Upper lobe of left lung (tissue), 6 donors: ENCODE measurements around the gene SLC17A2. TPM values are rescaled to one million over a fixed set of nuclear protein-coding genes. Genes with fewer than 3 reads are reported as not detected.

Experiments
- ATAC-seq, 2 donors: fragments of 200-7000 bp; cut with Tn5 transposase; one replicate each; pipeline ENCODE4 v1.9.1; 2022; ENCODE audit warnings: mild to moderate bottlenecking in 2 of 2, moderate library complexity in 2 of 2; ENCODE audit not compliant: low FRiP score in 2 of 2
- DNase-seq, 2 donors: peaks; one replicate each; pipeline ENCODE4 v3.0.0-alpha.2; 2019 to 2020
- H3K27ac ChIP-seq, 4 donors: fragments of 200-600 bp; sonication (generic); one replicate each; pipeline ENCODE4 v1.5.1; 2016 to 2019
- H3K27me3 ChIP-seq, 4 donors: fragments of 200-600 bp; sonication (generic); one replicate each; pipeline ENCODE4 v1.5.1; 2017 to 2019
- H3K36me3 ChIP-seq, 4 donors: fragments of 200-600 bp; sonication (generic); one replicate each; pipeline ENCODE4 v1.5.1; 2016 to 2019
- H3K4me1 ChIP-seq, 4 donors: fragments of 200-600 bp; sonication (generic); one replicate each; pipeline ENCODE4 v1.5.1; 2018 to 2019
- H3K4me3 ChIP-seq, 4 donors: fragments of 200-600 bp; sonication (generic); one replicate each; pipeline ENCODE4 v1.5.1; 2017 to 2019; ENCODE audit warnings: mild to moderate bottlenecking in 2 of 4, moderate library complexity in 1 of 4
- H3K9me3 ChIP-seq, 4 donors: fragments of 200-600 bp; sonication (generic); one replicate each; pipeline ENCODE4 v1.5.1; 2018 to 2019
- EP300 ChIP-seq, 4 donors: sonication (generic); formaldehyde crosslinking; IDR thresholded peaks; one replicate each; pipeline ENCODE4 v1.5.1; 2017; ENCODE audit warnings: antibody characterized with exemption in 4 of 4, control low read depth in 2 of 4
- POLR2A ChIP-seq, 4 donors: fragments of 450-650 bp; IDR thresholded peaks; one replicate each; pipeline ENCODE4 v1.5.1; 2016 to 2017; ENCODE audit warnings: antibody characterized with exemption in 4 of 4, mild to moderate bottlenecking in 2 of 4
- POLR2AphosphoS5 ChIP-seq, 2 donors: sonication (generic); formaldehyde crosslinking; IDR thresholded peaks; one replicate each; pipeline ENCODE4 v1.5.1; 2017; ENCODE audit warnings: antibody characterized with exemption in 2 of 2
- WGBS, 2 donors: methylation state at CpG; one replicate each; pipeline ENCODE4 v1.1.5; 2017 to 2018; 5-methylcytosine and 5-hydroxymethylcytosine counted together
- total RNA-seq, 6 donors: library from RNA; depleted of rRNA in 4 of 6; stranded (reverse); fragments of >200 nt in 4 of 6; gene quantifications; one replicate each; pipeline versions ENCODE4 v1.1.0 to v1.2.1, GENCODE V29; 2016 to 2021
- TF ChIP-seq, protein P1 (sequence below), 6 experiments: fragments of 450-650 bp in 4 of 6; fragments of 200-600 bp in 2 of 6; sonication (generic) in 2 of 6; IDR thresholded peaks; one replicate each; pipeline ENCODE4 v1.5.1; 2016 to 2019; ENCODE audit warnings: antibody characterized with exemption in 6 of 6
- donor health status: DM: no; HTN: no; CAD: no; lungs with moderate emphysema.
- donor health status: DM: no; HTN: yes; CAD: no; lungs with severe emphysema.

SLC17A2 gene
- total RNA-seq, 6 donors from 2014 or later = not detected

DNA sequence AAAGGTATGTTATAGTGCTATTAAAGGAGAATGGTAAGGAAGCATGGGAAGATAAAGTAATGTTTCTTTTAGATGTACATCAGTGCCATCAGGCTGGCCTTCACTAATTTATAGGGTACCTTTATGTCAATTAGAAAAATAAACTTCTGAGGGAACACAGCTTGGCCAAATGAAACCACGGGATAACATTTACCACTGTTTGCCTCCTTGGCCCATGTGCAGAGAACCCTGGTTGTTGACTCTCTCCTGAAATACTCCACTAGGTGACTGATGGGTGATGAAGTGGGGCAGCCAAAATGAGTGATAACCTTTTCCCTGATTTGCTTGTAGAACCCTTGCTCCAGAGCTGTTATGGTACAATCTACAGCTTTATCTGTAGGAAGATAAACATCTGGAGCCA is 41.6 kb upstream of the SLC17A2 start:
- H3K27ac ChIP-seq = peak overlapping the region; percentile 31 to 76 (median 48)
- H3K4me3 ChIP-seq = no peak overlapping the region
- peaks cover 53 to 89% (median 66%) of the 10 kb centered on the region in 4 donors for H3K36me3 ChIP-seq
- no peaks in the 10 kb centered on the region for H3K9me3 ChIP-seq
- H3K27me3 ChIP-seq = no peaks in the 10 kb centered on the region
- DNase-seq (no peak), ATAC-seq (no peak)
- WGBS, 2 donors = 76 to 88% methylated on average over 1 of the region's 1 CpG
- no peak for TF ChIP-seq POLR2A (IDR thresholded peaks at IDR 0.05)
- no peak for TF ChIP-seq POLR2AphosphoS5 (IDR thresholded peaks at IDR 0.05)
- no peak for TF ChIP-seq EP300 (IDR thresholded peaks at IDR 0.05)
- H3K4me1 ChIP-seq = peaks cover 33 to 48% (median 44%) of the 10 kb centered on the region in 4 donors

DNA sequence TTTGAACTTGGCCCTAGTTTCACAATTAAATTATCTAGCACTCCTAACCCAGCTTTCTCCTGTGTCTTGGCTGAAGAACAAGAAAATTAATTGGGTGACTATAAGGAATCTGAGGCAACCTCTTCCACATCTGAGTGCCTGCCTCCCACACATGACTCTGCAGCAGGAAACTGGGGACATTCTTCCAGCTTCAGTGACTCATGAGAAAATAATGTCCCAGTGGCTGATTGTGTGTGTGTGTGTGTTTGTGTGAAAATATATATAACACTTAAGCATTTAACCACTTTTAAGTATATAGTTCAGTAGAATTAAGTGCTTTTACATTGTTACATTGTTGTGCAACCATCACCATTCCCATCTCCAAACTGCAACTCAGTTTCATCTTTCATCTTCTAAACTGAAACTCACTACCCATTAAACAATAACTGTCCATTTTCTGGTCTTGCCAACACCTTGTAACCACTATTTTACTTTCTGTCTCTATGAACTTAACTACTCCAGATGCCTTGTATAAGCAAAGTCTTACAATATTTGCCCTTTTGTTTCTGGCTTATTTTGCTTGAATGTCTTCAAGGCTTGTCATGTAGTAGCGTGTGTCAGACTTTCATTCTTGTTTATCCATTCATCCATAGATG is 40.8 kb upstream of the SLC17A2 start:
- H3K27ac ChIP-seq = peak overlapping the region; percentile 36 to 76 (median 58)
- no peaks in the 10 kb centered on the region for H3K9me3 ChIP-seq
- peaks cover 42 to 56% (median 51%) of the 10 kb centered on the region in 4 donors for H3K4me1 ChIP-seq
- H3K27me3 ChIP-seq = no peaks in the 10 kb centered on the region
- TF ChIP-seq POLR2A (IDR thresholded peaks at IDR 0.05) (no peak), EP300 (IDR thresholded peaks at IDR 0.05) (peak in 1 of 4 donors; percentile 25), POLR2AphosphoS5 (IDR thresholded peaks at IDR 0.05) (peak in 1 of 2 donors; percentile 52)
- TF ChIP-seq, protein P1, sequence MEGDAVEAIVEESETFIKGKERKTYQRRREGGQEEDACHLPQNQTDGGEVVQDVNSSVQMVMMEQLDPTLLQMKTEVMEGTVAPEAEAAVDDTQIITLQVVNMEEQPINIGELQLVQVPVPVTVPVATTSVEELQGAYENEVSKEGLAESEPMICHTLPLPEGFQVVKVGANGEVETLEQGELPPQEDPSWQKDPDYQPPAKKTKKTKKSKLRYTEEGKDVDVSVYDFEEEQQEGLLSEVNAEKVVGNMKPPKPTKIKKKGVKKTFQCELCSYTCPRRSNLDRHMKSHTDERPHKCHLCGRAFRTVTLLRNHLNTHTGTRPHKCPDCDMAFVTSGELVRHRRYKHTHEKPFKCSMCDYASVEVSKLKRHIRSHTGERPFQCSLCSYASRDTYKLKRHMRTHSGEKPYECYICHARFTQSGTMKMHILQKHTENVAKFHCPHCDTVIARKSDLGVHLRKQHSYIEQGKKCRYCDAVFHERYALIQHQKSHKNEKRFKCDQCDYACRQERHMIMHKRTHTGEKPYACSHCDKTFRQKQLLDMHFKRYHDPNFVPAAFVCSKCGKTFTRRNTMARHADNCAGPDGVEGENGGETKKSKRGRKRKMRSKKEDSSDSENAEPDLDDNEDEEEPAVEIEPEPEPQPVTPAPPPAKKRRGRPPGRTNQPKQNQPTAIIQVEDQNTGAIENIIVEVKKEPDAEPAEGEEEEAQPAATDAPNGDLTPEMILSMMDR (IDR thresholded peaks at IDR 0.05) = no peak
- WGBS, 2 donors = 91 to 100% methylated on average over 1 of the region's 1 CpG
- H3K36me3 ChIP-seq = peaks cover 51 to 89% (median 68%) of the 10 kb centered on the region in 4 donors
- DNase-seq = peak in 1 of 2 donors; percentile 61
- H3K4me3 ChIP-seq = no peak overlapping the region
- peak; percentile 44 to 82 for ATAC-seq

DNA sequence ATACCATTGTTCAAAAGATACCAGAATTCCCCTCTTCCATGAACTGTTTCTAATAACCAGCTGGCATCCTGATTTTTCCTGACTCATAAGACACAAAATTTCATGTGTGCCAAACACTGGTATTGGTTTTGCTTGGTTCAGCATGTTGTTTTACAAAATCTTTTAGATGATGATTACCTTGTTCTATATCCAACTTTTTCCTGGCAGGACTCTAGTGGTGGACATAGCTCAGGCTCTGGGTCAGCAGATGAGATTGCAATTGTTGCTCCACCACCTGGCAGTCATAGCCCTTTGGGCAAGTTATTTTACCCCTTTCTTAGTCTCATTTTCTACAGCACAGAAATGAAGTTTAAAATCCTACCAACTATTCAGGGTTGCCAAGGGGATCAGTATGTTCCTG is 38.3 kb upstream of the SLC17A2 start:
- peaks cover 31 to 78% (median 54%) of the 10 kb centered on the region in 4 donors for H3K36me3 ChIP-seq
- no peaks in the 10 kb centered on the region for H3K27me3 ChIP-seq
- H3K27ac ChIP-seq = no peak overlapping the region
- H3K4me3 ChIP-seq = no peak overlapping the region
- DNase-seq (no peak), ATAC-seq (no peak)
- no peaks in the 10 kb centered on the region for H3K9me3 ChIP-seq
- TF ChIP-seq POLR2A (IDR thresholded peaks at IDR 0.05) = no peak
- TF ChIP-seq, protein P1 (IDR thresholded peaks at IDR 0.05) = no peak
- TF ChIP-seq EP300 (IDR thresholded peaks at IDR 0.05) = no peak
- peaks cover 67 to 82% (median 75%) of the 10 kb centered on the region in 4 donors for H3K4me1 ChIP-seq

DNA sequence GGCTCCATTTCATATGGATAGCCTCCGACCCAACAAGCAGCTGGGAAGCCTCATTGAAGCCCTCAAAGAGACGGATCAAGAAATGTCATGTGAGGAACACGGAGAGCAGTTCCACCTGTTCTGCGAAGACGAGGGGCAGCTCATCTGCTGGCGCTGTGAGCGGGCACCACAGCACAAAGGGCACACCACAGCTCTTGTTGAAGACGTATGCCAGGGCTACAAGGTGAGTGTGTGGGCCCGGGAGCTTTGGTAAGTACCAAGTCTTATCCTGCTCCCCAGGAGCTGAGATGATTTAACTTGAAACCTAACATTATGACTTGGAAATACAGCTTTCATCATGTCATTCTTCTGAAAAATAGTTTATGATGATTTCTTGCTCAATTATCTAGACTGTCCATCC is 36.2 kb upstream of the SLC17A2 start:
- Histone ChIP-seq H3K36me3 (peaks cover 10 to 57% (median 34%) of the 10 kb centered on the region in 4 donors), H3K4me1 (peaks cover 71 to 88% (median 76%) of the 10 kb centered on the region in 4 donors), H3K27ac (no peak overlapping the region), H3K9me3 (no peaks in the 10 kb centered on the region), H3K4me3 (peak overlapping the region in 1 of 4 donors; percentile 4), H3K27me3 (no peaks in the 10 kb centered on the region)
- DNase-seq = peak in 1 of 2 donors; percentile 51
- 85 to 93% methylated on average over 9 of the region's 9 CpGs for WGBS, 2 donors
- ATAC-seq = no peak
- TF ChIP-seq, protein P1 (IDR thresholded peaks at IDR 0.05) = no peak
- TF ChIP-seq POLR2A (IDR thresholded peaks at IDR 0.05) (no peak), EP300 (IDR thresholded peaks at IDR 0.05) (no peak), POLR2AphosphoS5 (IDR thresholded peaks at IDR 0.05) (no peak)

DNA sequence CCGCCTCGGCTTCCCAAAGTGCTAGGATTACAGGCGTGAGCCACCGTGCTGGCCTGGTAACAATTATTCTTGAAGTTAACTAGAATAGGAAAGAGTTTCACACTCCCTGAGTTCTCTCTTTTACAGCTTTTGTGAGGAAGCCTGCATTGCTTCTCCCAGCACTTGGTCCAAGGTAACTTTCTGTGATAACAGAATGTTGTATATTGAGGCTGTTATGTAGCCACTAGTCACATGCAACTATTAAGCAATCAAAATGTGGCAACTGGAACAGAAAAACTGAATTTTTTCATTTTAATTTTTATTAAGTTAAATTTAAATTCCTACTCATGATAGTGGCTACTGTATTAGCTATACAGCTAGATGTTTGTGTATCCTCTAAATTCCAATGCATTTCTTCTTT is 34.6 kb upstream of the SLC17A2 start:
- ATAC-seq = no peak
- peaks cover 56 to 74% (median 64%) of the 10 kb centered on the region in 4 donors for H3K4me1 ChIP-seq
- TF ChIP-seq POLR2A (IDR thresholded peaks at IDR 0.05) (no peak), EP300 (IDR thresholded peaks at IDR 0.05) (no peak), POLR2AphosphoS5 (IDR thresholded peaks at IDR 0.05) (no peak)
- TF ChIP-seq, protein P1 (IDR thresholded peaks at IDR 0.05) = no peak

More for the DNA sequence above, 34.6 kb upstream of the SLC17A2 start:
- Histone ChIP-seq H3K4me3 (no peak overlapping the region), H3K9me3 (no peaks in the 10 kb centered on the region), H3K36me3 (peaks cover 3 to 43% (median 27%) of the 10 kb centered on the region in 4 donors), H3K27ac (peak overlapping the region in 1 of 4 donors; percentile 23), H3K27me3 (no peaks in the 10 kb centered on the region)
- WGBS, 2 donors = 78 to 82% methylated on average over 4 of the region's 4 CpGs
- DNase-seq = no peak
